ENCODE data around the gene HTR4.

DNA sequence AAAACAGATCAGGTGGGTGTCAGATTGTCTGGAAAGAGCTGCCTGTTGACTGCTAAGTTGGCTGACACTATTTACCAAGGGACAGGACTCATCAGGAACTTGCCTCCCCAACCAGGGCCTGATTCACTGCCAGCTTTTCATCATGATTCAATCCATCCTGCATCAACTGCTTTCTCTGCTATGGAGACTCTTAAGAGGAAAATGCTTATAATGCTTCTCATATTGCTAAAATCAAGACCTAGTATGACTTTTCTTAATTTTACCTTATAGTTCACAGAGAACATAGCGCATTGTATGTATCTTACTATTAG lies 21.3 kb downstream of the HTR4 start:
- TF ChIP-seq CTCF (IDR thresholded peaks at IDR 0.05) (no peak), EP300 (IDR thresholded peaks at IDR 0.05) (no peak), POLR2A (IDR thresholded peaks at IDR 0.05) (no peak), POLR2AphosphoS5 (IDR thresholded peaks at IDR 0.05) (no peak)
